MM.1S (cell line): ENCODE measurements around the gene ELP4.

ENCODE experiments used
- CTCF ChIP-seq: fragments of 300-600 bp; sonication (generic); IDR thresholded peaks from 2 replicates; pipeline ENCODE4 v1.5.1; 2016; ENCODE audit warnings: antibody characterized with exemption, low read length, mixed read lengths
- EZH2 ChIP-seq: fragments of 300-600 bp; sonication (generic); optimal IDR thresholded peaks from 2 replicates; pipeline ENCODE3; 2017; ENCODE audit warnings: low read depth, mild to moderate bottlenecking, antibody characterized with exemption, low read length, mixed read lengths
- EZH2phosphoT487 ChIP-seq: fragments of 300-600 bp; sonication (generic); IDR thresholded peaks from 2 replicates; pipeline ENCODE4 v1.6.1; 2018; ENCODE audit warnings: antibody characterized with exemption, low read length

DNA sequence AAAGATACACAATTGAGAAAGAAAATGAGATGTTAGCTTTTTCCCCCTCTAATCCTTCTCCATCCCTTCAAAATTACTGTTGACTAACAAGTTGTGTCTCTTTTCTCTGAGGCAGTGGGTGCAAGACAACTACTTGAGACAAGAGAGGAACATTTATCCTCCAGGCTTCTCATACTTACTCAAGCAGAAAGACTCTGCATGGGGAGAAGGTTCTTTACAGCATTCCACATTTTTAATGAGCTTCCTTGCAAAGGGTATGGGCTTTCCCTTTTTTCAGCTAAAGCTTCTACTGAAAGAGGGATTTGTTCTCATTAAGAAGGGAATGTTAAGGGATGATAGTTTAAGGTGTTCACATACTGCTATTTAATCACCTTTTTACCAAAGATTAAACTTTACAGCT, 253.7 kb downstream of the ELP4 start:
- TF ChIP-seq CTCF (no peak), EZH2 (no peak), EZH2phosphoT487 (no peak)
